Cardiac septum (tissue), 1 donor: ENCODE measurements around the gene LIMCH1. TPM values are rescaled to one million over a fixed set of nuclear protein-coding genes. Genes with fewer than 3 reads are reported as not detected.

Experiments used
- DNase-seq: peaks from one replicate; pipeline ENCODE4 v3.0.0-alpha.2; 2020; ENCODE audit warnings: low spot score
- intact Hi-C: fragments of 100-400 bp; cut with DNase I; formaldehyde crosslinking; loops from one replicate; pipeline ENCODE4 v1.14.0; 2022
- total RNA-seq: library from RNA; stranded (reverse); fragmentation: NEBNext Ultra II Directional; extraction: Animal tissue kit (Norgen Biotek cat#: 25700); gene quantifications from one replicate; pipeline ENCODE4 v1.2.1, GENCODE V29; 2021
- donor health status: DM: no; HTN: no; CAD: no.

Gene LIMCH1
- total RNA-seq, 1 donor from 2014 or later = 291 TPM

GRCh38 chr4:41656572-41657520 lies 118.9 kb downstream of the LIMCH1 start:
- intact Hi-C loops = loop anchor here (5.0 kb wide), 1 partner anchor 295 kb away; no protein-coding TSS in a partner anchor
- peak; percentile 78 for DNase-seq

- DNase-seq = no peak
- intact Hi-C loops = loop anchor here (5.0 kb wide), 1 partner anchor 295 kb away; no protein-coding TSS in a partner anchor
Observed at GRCh38 chr4:41657561-41657960, 119.6 kb downstream of the LIMCH1 start.

- intact Hi-C loops = loop anchor here (5.0 kb wide), 1 partner anchor 296 kb away; no protein-coding TSS in a partner anchor
- no peak for DNase-seq
Observed at GRCh38 chr4:41658163-41658562, 120.2 kb downstream of the LIMCH1 start.

GRCh38 chr4:41660352-41660751 lies 122.4 kb downstream of the LIMCH1 start:
- intact Hi-C loops = loop anchor here (2.0 kb wide), 1 partner anchor 378 kb away; no protein-coding TSS in a partner anchor
- DNase-seq = no peak

- DNase-seq = no peak
Observed at GRCh38 chr4:41661442-41662076, 123.6 kb downstream of the LIMCH1 start.

GRCh38 chr4:41665636-41666207 lies 127.8 kb downstream of the LIMCH1 start:
- intact Hi-C loops = no loop called here
- DNase-seq = no peak

More at GRCh38 chr4:41661442-41662076, 123.6 kb downstream of the LIMCH1 start:
- intact Hi-C loops = loop anchor here (2.0 kb wide), 1 partner anchor 379 kb away; no protein-coding TSS in a partner anchor

- no peak for DNase-seq
- intact Hi-C loops = no loop called here
Observed at GRCh38 chr4:41668024-41668423, 130.1 kb downstream of the LIMCH1 start.

- no peak for DNase-seq
- intact Hi-C loops = no loop called here
Observed at GRCh38 chr4:41670530-41670929, 132.6 kb downstream of the LIMCH1 start.

GRCh38 chr4:41670982-41671381 lies 133.0 kb downstream of the LIMCH1 start:
- no peak for DNase-seq
- intact Hi-C loops = no loop called here

GRCh38 chr4:41678086-41678816 lies 140.3 kb downstream of the LIMCH1 start:
- no peak for DNase-seq
- intact Hi-C loops = no loop called here

GRCh38 chr4:41678951-41679350 lies 141.0 kb downstream of the LIMCH1 start:
- no peak for DNase-seq
- intact Hi-C loops = no loop called here

GRCh38 chr4:41679991-41680390 lies 142.0 kb downstream of the LIMCH1 start:
- no peak for DNase-seq
- intact Hi-C loops = no loop called here

- no peak for DNase-seq
- intact Hi-C loops = no loop called here
Observed at GRCh38 chr4:41681054-41681453, 143.1 kb downstream of the LIMCH1 start.

- DNase-seq = no peak
- intact Hi-C loops = no loop called here
Observed at GRCh38 chr4:41683326-41683725, 145.4 kb downstream of the LIMCH1 start.

- DNase-seq = no peak
- intact Hi-C loops = no loop called here
Observed at GRCh38 chr4:41686893-41687292, 148.9 kb downstream of the LIMCH1 start.

GRCh38 chr4:41687971-41688370 lies 150.0 kb downstream of the LIMCH1 start:
- DNase-seq = no peak
- intact Hi-C loops = no loop called here

GRCh38 chr4:41692717-41693345 lies 154.9 kb downstream of the LIMCH1 start:
- no peak for DNase-seq

GRCh38 chr4:41693629-41694028 lies 155.7 kb downstream of the LIMCH1 start:
- intact Hi-C loops = loop anchor here (2.0 to 5.0 kb wide), 2 partner anchors 119 to 195 kb away; no protein-coding TSS in a partner anchor
- DNase-seq = no peak

More at GRCh38 chr4:41692717-41693345, 154.9 kb downstream of the LIMCH1 start:
- intact Hi-C loops = loop anchor here (2.0 to 5.0 kb wide), 2 partner anchors 119 to 196 kb away; no protein-coding TSS in a partner anchor

GRCh38 chr4:41696131-41696530 lies 158.2 kb downstream of the LIMCH1 start:
- DNase-seq = no peak
- intact Hi-C loops = no loop called here
